GM12892 (cell line): Measurements from ENCODE around the gene DIS3. TPM values are rescaled to one million over a fixed set of nuclear protein-coding genes. Genes with fewer than 3 reads are reported as not detected.
"Not testable (repeated sequence)": the region's sequence is repeated elsewhere in the genome, so short reads cannot be mapped to it uniquely, and the experiment has no call there.

Experiments used
- DNase-seq: peaks from one replicate; pipeline ENCODE4 v3.0.0; 2011; ENCODE audit not compliant: insufficient read length
- FAIRE-seq: peaks from 2 replicates; lab custom pipeline; 2011; peaks lifted over from hg19 to GRCh38; lab: Jason Lieb, UNC
- POLR2A ChIP-seq: IDR thresholded peaks from 2 replicates; pipeline ENCODE4 v1.6.1; 2011; ENCODE audit warnings: low read depth, low read length, control low read depth
- POLR2AphosphoS5 ChIP-seq: IDR thresholded peaks from 2 replicates; pipeline ENCODE4 v1.6.1; 2011; ENCODE audit warnings: low read depth, low read length, control low read depth
- TAF1 ChIP-seq: IDR thresholded peaks from 2 replicates; pipeline ENCODE4 v1.6.1; 2011; ENCODE audit warnings: low read depth, mild to moderate bottlenecking, control low read depth, low read length, borderline replicate concordance
- polyA plus RNA-seq: library from polyadenylated mRNA; unstranded; fragments of >200 nt; gene quantifications from one replicate; pipeline ENCODE4 v1.2.1, GENCODE V29; 2012; ENCODE audit warnings: missing spikeins, inconsistent platforms; ENCODE audit not compliant: missing spikeins

DIS3 gene
- 36.1 TPM for polyA plus RNA-seq

DNA sequence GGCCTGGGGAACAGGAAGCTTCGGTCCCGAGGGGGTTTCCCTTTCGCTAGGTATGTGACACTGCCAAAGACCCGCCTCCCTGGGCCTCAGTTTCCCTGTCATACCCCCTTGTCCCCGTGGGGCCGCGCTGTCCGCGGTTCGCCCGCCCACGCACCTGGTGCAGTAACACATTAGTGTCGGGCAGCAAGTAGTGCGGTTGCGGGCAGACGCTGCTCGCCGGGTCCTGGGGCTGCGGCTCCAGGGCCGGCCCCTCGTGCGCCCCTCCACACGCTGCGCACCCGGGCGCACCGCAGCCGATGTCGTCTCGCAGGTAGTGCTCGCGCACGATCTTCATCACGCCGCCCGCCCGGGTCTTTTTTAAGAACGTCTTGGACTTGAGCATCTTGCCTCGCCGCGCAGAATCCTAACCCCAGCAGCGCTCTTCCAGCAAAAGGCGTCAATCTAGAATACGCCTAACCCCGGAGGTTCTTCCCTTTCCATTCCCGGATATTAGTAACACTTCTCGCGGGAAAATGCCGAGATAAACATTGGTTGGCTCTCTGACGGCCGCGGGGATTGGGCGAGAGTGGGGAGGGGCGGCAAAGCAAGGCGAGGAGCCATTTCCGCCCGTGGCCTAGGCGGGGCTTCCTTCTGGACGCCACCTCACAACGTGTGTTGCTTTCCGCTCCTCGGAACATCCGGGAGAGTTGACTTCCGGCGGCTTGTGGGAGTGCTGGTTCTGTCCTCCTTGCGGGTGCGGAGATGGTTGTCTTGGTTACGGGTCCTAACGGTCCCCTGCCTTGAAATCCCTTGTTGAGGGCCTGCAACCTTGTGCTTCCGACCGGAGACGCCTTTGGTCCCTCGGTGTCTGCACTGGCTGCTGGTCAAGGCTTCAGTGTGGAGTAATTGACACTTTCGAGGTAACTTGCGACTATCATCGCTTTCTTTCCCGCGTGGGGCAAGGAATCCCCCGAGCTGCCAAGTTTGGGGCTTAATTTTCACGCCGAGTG is at the start of gene DIS3, which contains the start of gene PIBF1:
TSS of gene DIS3 (minus strand) at position 450 of the 989 bp plus-strand sequence. CDS start at position 382, 68 bp downstream.
TSS of gene PIBF1 (plus strand) at position 683 of the 989 bp plus-strand sequence. CDS start 1,337 bp downstream, outside the sequence.
- peak; percentile 71 for DNase-seq
- TF ChIP-seq POLR2AphosphoS5: peak; percentile 94
- TF ChIP-seq POLR2A: peak; percentile 96
- peak; percentile 73 for TF ChIP-seq TAF1
- peak; percentile 99 for FAIRE-seq

DNA sequence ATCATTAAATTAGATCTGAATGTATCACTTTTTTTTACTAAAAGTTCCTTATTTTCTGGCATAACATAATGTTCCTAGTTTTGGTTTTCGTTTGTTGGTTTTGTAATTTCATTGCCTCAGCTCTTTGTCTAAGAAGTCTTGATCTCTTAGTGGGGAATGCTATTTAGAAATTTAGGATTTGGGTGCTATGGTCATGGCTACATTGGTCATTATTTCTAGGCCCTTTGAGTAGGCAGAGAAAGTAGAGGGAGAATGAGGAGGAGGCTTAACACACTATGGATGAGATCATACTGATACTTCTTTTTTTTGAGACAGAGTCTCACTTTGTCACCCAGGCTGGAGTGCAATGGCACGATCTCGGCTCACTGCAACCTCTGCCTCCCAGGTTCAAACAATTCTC is 42.0 kb upstream of the DIS3 start:
- no peak for FAIRE-seq
- no peak for TF ChIP-seq POLR2AphosphoS5
- TF ChIP-seq POLR2A: no peak
- DNase-seq: no peak

DNA sequence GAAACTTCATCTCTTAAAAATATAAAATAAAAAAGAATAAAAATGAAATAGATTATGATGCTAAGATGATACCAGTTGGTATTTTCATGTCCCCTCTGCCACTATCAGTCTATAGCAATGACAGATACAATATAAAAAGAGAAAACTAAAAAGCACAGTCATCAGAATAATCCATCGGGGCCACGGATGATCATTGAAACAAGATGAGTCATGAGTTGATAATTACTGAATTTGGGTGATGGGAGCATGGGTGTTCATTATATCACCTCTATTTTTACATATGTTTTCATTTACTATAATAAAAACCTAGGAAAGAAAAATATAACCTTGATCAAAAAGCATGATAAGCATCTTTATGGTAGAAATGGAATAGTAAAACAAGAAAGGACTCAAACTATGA is 41.4 kb upstream of the DIS3 start:
- TF ChIP-seq POLR2A: no peak
- no peak for TF ChIP-seq TAF1
- TF ChIP-seq POLR2AphosphoS5: no peak
- no peak for FAIRE-seq
- no peak for DNase-seq

GRCh38 chr13:72820898-72821279 is 39.2 kb upstream of the DIS3 start:
- no peak for DNase-seq

GRCh38 chr13:72820156-72820897 is 38.6 kb upstream of the DIS3 start:
- peak; percentile 67 for FAIRE-seq
- no peak for TF ChIP-seq POLR2A
- TF ChIP-seq TAF1: no peak
- TF ChIP-seq POLR2AphosphoS5: no peak
- no peak for DNase-seq

More at GRCh38 chr13:72820898-72821279, 39.2 kb upstream of the DIS3 start:
- no peak for TF ChIP-seq TAF1
- TF ChIP-seq POLR2A: no peak
- no peak for TF ChIP-seq POLR2AphosphoS5
- no peak for FAIRE-seq

- TF ChIP-seq POLR2AphosphoS5 (no peak), POLR2A (no peak), TAF1 (no peak)
- DNase-seq: no peak
- FAIRE-seq: no peak
Observed at GRCh38 chr13:72808917-72809500, 27.3 kb upstream of the DIS3 start.

- not testable (repeated sequence) for FAIRE-seq, DNase-seq
Observed at GRCh38 chr13:72806514-72806913, 24.8 kb upstream of the DIS3 start.

GRCh38 chr13:72805676-72806346 is 24.1 kb upstream of the DIS3 start:
- FAIRE-seq: no peak
- no peak for DNase-seq
- no peak for TF ChIP-seq POLR2A
- no peak for TF ChIP-seq POLR2AphosphoS5
- no peak for TF ChIP-seq TAF1

DNA sequence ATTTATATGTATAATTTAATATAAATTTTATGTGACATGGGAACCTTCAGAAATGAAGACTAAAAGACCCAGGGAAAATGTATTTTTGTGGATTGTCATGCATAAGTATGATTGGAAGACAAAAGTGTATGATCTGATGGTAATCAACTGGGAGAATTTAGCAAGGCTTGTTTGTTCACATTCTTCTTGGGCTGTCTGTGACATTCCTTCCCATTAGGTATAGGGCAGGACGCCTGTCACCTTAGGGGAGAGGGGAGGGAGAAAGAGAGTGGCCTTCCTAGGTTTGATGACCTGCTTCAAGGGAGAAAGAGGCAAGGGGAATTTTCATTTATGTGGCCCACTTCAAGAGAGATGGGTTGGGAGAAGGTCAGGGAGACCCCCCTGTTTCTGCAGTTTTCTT is 22.6 kb upstream of the DIS3 start:
- TF ChIP-seq TAF1 (no peak), POLR2A (no peak), POLR2AphosphoS5 (no peak)
- FAIRE-seq (no peak), DNase-seq (no peak)

DNA sequence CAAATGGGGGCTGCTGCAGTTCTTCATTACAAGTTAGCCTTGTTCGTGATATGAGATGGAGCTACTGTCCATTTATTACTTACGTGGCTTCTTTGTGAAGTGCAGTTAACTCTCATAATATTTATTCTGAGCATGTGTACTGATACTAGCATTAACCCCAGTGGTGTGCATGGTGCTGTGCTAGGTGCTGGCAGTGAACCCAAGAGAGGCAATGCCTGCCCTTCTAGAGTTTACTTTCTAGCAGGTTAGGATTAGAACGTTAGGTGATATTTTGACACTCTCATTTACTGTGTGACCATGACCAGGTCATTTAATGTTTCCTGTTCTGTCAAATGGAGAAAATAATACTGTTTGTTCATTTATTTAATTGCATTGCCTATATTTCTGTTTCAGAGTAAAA is 17.1 kb upstream of the DIS3 start:
- DNase-seq: no peak
- FAIRE-seq: no peak
- TF ChIP-seq POLR2A (no peak), POLR2AphosphoS5 (no peak), TAF1 (no peak)

- TF ChIP-seq TAF1 (no peak), POLR2A (no peak), POLR2AphosphoS5 (no peak)
- no peak for DNase-seq
- no peak for FAIRE-seq
Observed at GRCh38 chr13:72792640-72793039, 10.9 kb upstream of the DIS3 start.
